Measurements from ENCODE around the gene ZNF280D.

- no peak for TF ChIP-seq POLR2A (IDR thresholded peaks at IDR 0.05)
- TF ChIP-seq CTCF (IDR thresholded peaks at IDR 0.05): no peak
Observed at GRCh38 chr15:56731548-56731947, 1.8 kb downstream of the ZNF280D start.

Data from adrenal gland (tissue), 5 donors.